Left ventricle myocardium inferior (tissue), 1 donor: ENCODE measurements around the gene HDAC9. TPM values are rescaled to one million over a fixed set of nuclear protein-coding genes. Genes with fewer than 3 reads are reported as not detected.
"Not testable (repeated sequence)": the region's sequence is repeated elsewhere in the genome, so short reads cannot be mapped to it uniquely, and the experiment has no call there.

Experiments
- DNase-seq: peaks from one replicate; pipeline ENCODE4 v3.0.0-alpha.2; 2020
- H3K27ac ChIP-seq: fragments of 200-600 bp; replicated peaks from 2 replicates; pipeline ENCODE4 v1.8.0; 2021
- H3K27me3 ChIP-seq: fragments of 200-600 bp; 2 replicates; pipeline ENCODE4 v1.8.0; 2021; ENCODE audit warnings: low read depth
- H3K36me3 ChIP-seq: fragments of 200-600 bp; 2 replicates; pipeline ENCODE4 v1.8.0; 2021
- H3K4me1 ChIP-seq: fragments of 200-600 bp; 2 replicates; pipeline ENCODE4 v1.8.0; 2021
- H3K4me3 ChIP-seq: fragments of 200-600 bp; 2 replicates; pipeline ENCODE4 v1.8.0; 2021; ENCODE audit warnings: mild to moderate bottlenecking, moderate library complexity
- H3K9me3 ChIP-seq: fragments of 200-600 bp; replicated peaks from 2 replicates; pipeline ENCODE4 v1.8.0; 2021
- CTCF ChIP-seq: fragments of 200-600 bp; IDR thresholded peaks from 2 replicates; pipeline ENCODE4 v1.8.0; 2021; ENCODE audit warnings: antibody characterized with exemption, mild to moderate bottlenecking, borderline replicate concordance
- intact Hi-C: fragments of 100-400 bp; cut with micrococcal nuclease; formaldehyde crosslinking; loops from one replicate; pipeline ENCODE4 v1.11.0; 2022
- total RNA-seq: library from RNA; stranded (reverse); fragmentation: NEBNext Ultra II Directional; extraction: Animal tissue kit (Norgen Biotek cat#: 25700); gene quantifications from one replicate; pipeline ENCODE4 v1.2.1, GENCODE V29; 2021
- donor health status: DM: no; HTN: yes; CAD: no; lungs with severe emphysema.

The HDAC9 gene
- total RNA-seq, 1 donor from 2014 or later = 39.6 TPM

- Histone ChIP-seq H3K9me3 (peaks cover 18% of the 10 kb centered on the region), H3K27ac (no peak overlapping the region)
These were observed 525.2 kb downstream of the HDAC9 start for GRCh38 chr7:19020711-19021110.

GRCh38 chr7:19023477-19023876 lies 527.9 kb downstream of the HDAC9 start:
- intact Hi-C loops = no loop called here
- Histone ChIP-seq H3K27me3 (no peaks in the 10 kb centered on the region), H3K27ac (no peak overlapping the region), H3K4me1 (no peaks in the 10 kb centered on the region), H3K9me3 (no peaks in the 10 kb centered on the region), H3K36me3 (no peaks in the 10 kb centered on the region), H3K4me3 (no peak overlapping the region)
- DNase-seq = no peak
- no peak for TF ChIP-seq CTCF

More at GRCh38 chr7:19020711-19021110, 525.2 kb downstream of the HDAC9 start:
- no peak for TF ChIP-seq CTCF
- DNase-seq = no peak
- no peaks in the 10 kb centered on the region for H3K36me3 ChIP-seq
- H3K4me1 ChIP-seq = no peaks in the 10 kb centered on the region
- intact Hi-C loops = no loop called here
- H3K27me3 ChIP-seq = no peaks in the 10 kb centered on the region
- H3K4me3 ChIP-seq = no peak overlapping the region

- no peaks in the 10 kb centered on the region for H3K36me3 ChIP-seq
- H3K27me3 ChIP-seq = no peaks in the 10 kb centered on the region
- intact Hi-C loops = no loop called here
- H3K27ac ChIP-seq = no peak overlapping the region
- peaks cover 4% of the 10 kb centered on the region for H3K9me3 ChIP-seq
- no peak for DNase-seq
- TF ChIP-seq CTCF = no peak
- no peaks in the 10 kb centered on the region for H3K4me1 ChIP-seq
- no peak overlapping the region for H3K4me3 ChIP-seq
These were observed 528.7 kb downstream of the HDAC9 start for GRCh38 chr7:19024261-19024660.

- H3K4me3 ChIP-seq = no peak overlapping the region
- H3K4me1 ChIP-seq = no peaks in the 10 kb centered on the region
- no peaks in the 10 kb centered on the region for H3K27me3 ChIP-seq
- intact Hi-C loops = no loop called here
- no peak for TF ChIP-seq CTCF
- no peak for DNase-seq
- no peaks in the 10 kb centered on the region for H3K36me3 ChIP-seq
- H3K9me3 ChIP-seq = peaks cover 5% of the 10 kb centered on the region
- H3K27ac ChIP-seq = no peak overlapping the region
These were observed 531.3 kb downstream of the HDAC9 start for GRCh38 chr7:19026888-19027287.

- H3K27ac ChIP-seq = no peak overlapping the region
These were observed 534.7 kb downstream of the HDAC9 start for GRCh38 chr7:19030281-19030680.

GRCh38 chr7:19032942-19033341 lies 537.4 kb downstream of the HDAC9 start:
- DNase-seq, H3K36me3 ChIP-seq, intact Hi-C loops: not testable (repeated sequence)

More at GRCh38 chr7:19030281-19030680, 534.7 kb downstream of the HDAC9 start:
- no peaks in the 10 kb centered on the region for H3K36me3 ChIP-seq
- intact Hi-C loops = no loop called here
- H3K27me3 ChIP-seq = no peaks in the 10 kb centered on the region
- no peak for TF ChIP-seq CTCF
- no peaks in the 10 kb centered on the region for H3K4me1 ChIP-seq
- H3K9me3 ChIP-seq = peaks cover 30% of the 10 kb centered on the region
- no peak overlapping the region for H3K4me3 ChIP-seq
- no peak for DNase-seq

More at GRCh38 chr7:19032942-19033341, 537.4 kb downstream of the HDAC9 start:
- peaks cover 56% of the 10 kb centered on the region for H3K9me3 ChIP-seq
- not testable (repeated sequence) for H3K27ac ChIP-seq, H3K4me1 ChIP-seq, H3K4me3 ChIP-seq, H3K27me3 ChIP-seq
